ENCODE results near the gene KCNQ1.

Gene KCNQ1

DNA sequence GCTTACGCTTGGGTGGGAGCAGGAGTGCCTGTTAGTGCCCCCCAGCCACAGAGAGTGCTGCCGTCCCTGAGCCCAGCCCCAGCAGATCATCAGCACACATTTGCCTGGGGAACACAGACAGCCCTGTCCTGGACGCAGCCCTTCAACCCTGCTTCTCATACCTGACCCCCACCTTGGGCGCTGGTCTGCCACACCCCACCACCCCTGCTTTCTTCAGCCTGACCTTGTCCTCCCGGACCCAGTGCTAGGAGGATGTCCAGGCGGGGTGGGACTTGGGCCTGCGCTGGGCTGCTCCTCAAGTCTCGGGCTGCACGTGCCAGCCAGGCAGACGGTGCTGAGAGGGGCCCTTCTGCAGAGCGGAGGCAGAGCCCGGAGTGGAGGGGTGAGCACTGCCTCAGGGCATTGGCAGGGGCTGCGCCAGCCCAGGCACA lies 135.8 kb downstream of the KCNQ1 start:
- Histone ChIP-seq H3K79me2 (ENCODE audit: insufficient read depth, low read length) (no peaks in the 10 kb centered on the region), H3K4me3 (ENCODE audit: insufficient read depth, low read length, poor library complexity, severe bottlenecking) (no peak overlapping the region), H3K27ac (ENCODE audit: low read depth, low read length) (no peak overlapping the region)

DNA sequence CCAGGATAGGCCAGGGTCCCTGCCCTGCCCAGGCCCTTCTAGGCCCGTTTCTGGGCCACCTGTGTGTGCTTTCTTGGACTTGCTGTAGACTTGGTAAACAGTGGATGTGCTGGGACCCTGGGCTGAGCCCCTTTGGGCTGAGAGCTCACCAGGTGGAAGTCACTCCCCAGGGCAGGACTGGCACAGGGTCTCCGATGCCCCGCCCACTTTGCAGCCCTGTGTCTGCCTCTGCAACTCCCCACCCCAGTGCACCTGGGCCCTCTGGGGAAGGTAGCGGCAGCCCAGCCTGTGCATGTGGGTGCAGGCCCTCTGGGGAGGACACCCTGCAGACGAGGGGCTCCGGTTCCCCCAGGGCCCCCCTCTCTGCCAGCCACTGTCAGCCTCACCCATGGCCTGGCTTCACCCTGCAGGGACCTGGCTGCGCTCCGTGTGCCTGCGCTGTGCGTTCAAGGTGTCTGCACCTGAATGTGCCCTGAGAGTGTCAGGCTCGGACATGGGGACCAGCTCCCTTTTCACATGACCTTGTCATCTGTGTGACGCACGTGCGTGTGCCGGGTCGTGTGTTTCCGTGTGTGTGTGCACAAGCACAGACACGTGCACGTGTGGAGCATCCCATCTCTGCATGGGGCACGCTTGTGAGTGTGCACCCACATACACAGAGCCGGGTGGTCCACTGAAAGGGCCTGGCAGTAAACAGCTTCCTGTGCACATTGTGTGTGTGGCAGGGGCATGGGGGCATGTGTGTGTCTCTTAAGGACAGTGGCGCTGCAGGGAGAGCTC lies 136.5 kb downstream of the KCNQ1 start:
- Histone ChIP-seq H3K9ac (ENCODE audit: low read length) (no peak overlapping the region), H3K27ac (ENCODE audit: low read depth, low read length) (no peak overlapping the region), H3K4me3 (ENCODE audit: insufficient read depth, low read length, poor library complexity, severe bottlenecking) (no peak overlapping the region), H2AFZ (ENCODE audit: low read depth, low read length, severe bottlenecking) (no peak overlapping the region), H3K9me3 (ENCODE audit: insufficient read depth, low read length) (no peaks in the 10 kb centered on the region), H3K79me2 (ENCODE audit: insufficient read depth, low read length) (no peaks in the 10 kb centered on the region), H3K27me3 (ENCODE audit: low read length) (no peaks in the 10 kb centered on the region), H3K4me2 (ENCODE audit: low read depth, low read length, poor library complexity, severe bottlenecking) (no peak overlapping the region), H3K36me3 (ENCODE audit: low read length) (no peaks in the 10 kb centered on the region), H3F3A (ENCODE audit: insufficient read depth) (no peaks in the 10 kb centered on the region), H4K20me1 (ENCODE audit: low read depth, low read length) (no peaks in the 10 kb centered on the region), H3K9me2 (replicated peaks; ENCODE audit: insufficient read depth, low read length) (no peaks in the 10 kb centered on the region)
- TF ChIP-seq, protein P1, sequence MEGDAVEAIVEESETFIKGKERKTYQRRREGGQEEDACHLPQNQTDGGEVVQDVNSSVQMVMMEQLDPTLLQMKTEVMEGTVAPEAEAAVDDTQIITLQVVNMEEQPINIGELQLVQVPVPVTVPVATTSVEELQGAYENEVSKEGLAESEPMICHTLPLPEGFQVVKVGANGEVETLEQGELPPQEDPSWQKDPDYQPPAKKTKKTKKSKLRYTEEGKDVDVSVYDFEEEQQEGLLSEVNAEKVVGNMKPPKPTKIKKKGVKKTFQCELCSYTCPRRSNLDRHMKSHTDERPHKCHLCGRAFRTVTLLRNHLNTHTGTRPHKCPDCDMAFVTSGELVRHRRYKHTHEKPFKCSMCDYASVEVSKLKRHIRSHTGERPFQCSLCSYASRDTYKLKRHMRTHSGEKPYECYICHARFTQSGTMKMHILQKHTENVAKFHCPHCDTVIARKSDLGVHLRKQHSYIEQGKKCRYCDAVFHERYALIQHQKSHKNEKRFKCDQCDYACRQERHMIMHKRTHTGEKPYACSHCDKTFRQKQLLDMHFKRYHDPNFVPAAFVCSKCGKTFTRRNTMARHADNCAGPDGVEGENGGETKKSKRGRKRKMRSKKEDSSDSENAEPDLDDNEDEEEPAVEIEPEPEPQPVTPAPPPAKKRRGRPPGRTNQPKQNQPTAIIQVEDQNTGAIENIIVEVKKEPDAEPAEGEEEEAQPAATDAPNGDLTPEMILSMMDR (IDR thresholded peaks at IDR 0.05; ENCODE audit: insufficient read depth, low read length, poor library complexity, severe bottlenecking), result no peak
- TF ChIP-seq EZH2phosphoT487 (conservative IDR thresholded peaks at IDR 0.05; ENCODE audit: low read length), result no peak

More for the DNA sequence above, 135.8 kb downstream of the KCNQ1 start:
- H3K4me2 ChIP-seq (ENCODE audit: low read depth, low read length, poor library complexity, severe bottlenecking), result no peak overlapping the region
- no peaks in the 10 kb centered on the region for H3F3A ChIP-seq (ENCODE audit: insufficient read depth)
- H4K20me1 ChIP-seq (ENCODE audit: low read depth, low read length), result no peaks in the 10 kb centered on the region
- no peak for TF ChIP-seq EZH2phosphoT487 (conservative IDR thresholded peaks at IDR 0.05; ENCODE audit: low read length)
- TF ChIP-seq, protein P1 (IDR thresholded peaks at IDR 0.05; ENCODE audit: insufficient read depth, low read length, poor library complexity, severe bottlenecking), result no peak
- H3K9ac ChIP-seq (ENCODE audit: low read length), result no peak overlapping the region
- H2AFZ ChIP-seq (ENCODE audit: low read depth, low read length, severe bottlenecking), result no peak overlapping the region
- H3K9me2 ChIP-seq (replicated peaks; ENCODE audit: insufficient read depth, low read length), result no peaks in the 10 kb centered on the region
- no peaks in the 10 kb centered on the region for H3K9me3 ChIP-seq (ENCODE audit: insufficient read depth, low read length)
- H3K36me3 ChIP-seq (ENCODE audit: low read length), result no peaks in the 10 kb centered on the region
- H3K27me3 ChIP-seq (ENCODE audit: low read length), result no peaks in the 10 kb centered on the region

DNA sequence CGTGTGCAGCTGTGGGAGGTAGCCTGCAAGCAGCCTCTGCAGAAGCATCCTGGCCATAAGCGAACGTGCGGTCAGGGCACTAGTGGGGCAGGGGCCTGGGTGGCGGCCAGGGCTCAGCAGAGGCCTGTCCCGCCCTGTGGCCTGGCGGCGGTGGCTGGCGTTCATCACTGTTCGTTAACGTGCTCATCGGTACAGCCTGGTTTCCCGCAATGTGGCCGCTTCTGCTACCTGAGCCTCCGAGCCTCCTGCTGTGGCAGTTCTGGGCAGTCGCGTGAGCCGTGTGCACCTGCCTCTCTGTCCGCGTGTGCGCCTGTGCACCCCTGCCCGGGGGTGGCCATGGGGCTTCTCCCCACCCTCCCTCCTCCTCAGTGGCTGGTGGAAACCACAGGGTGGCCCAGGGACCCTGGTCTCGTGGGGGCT lies 137.1 kb downstream of the KCNQ1 start:
- TF ChIP-seq EZH2phosphoT487 (conservative IDR thresholded peaks at IDR 0.05; ENCODE audit: low read length), result no peak
- TF ChIP-seq, protein P1 (IDR thresholded peaks at IDR 0.05; ENCODE audit: insufficient read depth, low read length, poor library complexity, severe bottlenecking), result no peak
- Histone ChIP-seq H3K4me2 (ENCODE audit: low read depth, low read length, poor library complexity, severe bottlenecking) (no peak overlapping the region), H3K9me2 (replicated peaks; ENCODE audit: insufficient read depth, low read length) (no peaks in the 10 kb centered on the region), H3K36me3 (ENCODE audit: low read length) (no peaks in the 10 kb centered on the region), H3F3A (ENCODE audit: insufficient read depth) (no peaks in the 10 kb centered on the region), H2AFZ (ENCODE audit: low read depth, low read length, severe bottlenecking) (no peak overlapping the region), H4K20me1 (ENCODE audit: low read depth, low read length) (no peaks in the 10 kb centered on the region), H3K9me3 (ENCODE audit: insufficient read depth, low read length) (no peaks in the 10 kb centered on the region), H3K4me3 (ENCODE audit: insufficient read depth, low read length, poor library complexity, severe bottlenecking) (no peak overlapping the region), H3K27me3 (ENCODE audit: low read length) (no peaks in the 10 kb centered on the region), H3K27ac (ENCODE audit: low read depth, low read length) (no peak overlapping the region), H3K9ac (ENCODE audit: low read length) (no peak overlapping the region), H3K79me2 (ENCODE audit: insufficient read depth, low read length) (no peaks in the 10 kb centered on the region)
